ENCODE data around the gene TMEM204.

DNA sequence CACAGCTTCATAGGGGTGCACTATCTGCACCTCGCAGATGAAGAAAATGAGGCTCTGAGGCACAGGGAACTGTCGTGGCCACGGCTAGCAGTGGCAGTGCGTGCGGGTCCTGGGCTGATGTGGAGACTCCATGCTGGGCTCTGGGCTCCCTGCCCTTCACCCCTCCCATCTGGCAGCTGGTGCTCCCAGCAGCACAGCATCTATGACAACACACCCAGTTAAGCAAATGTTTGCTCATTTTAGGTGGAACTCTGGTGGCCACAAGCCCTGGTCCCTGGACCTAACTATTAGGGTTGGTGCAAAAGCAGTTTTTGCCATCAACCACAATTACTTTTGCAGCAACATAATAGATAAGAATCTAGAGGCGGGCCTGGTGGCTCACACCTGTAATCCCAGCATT is 47.5 kb downstream of the TMEM204 start:
- TF ChIP-seq REST (IDR thresholded peaks at IDR 0.05; ENCODE audit: low read depth), result no peak
- no peak for TF ChIP-seq EGR1 (IDR thresholded peaks at IDR 0.05)
- TF ChIP-seq EP300 (IDR thresholded peaks at IDR 0.05; ENCODE audit: borderline replicate concordance), result no peak

Measured in Ishikawa (cell line).